ENCODE measurements around the gene FOXM1. TPM values are rescaled to one million over a fixed set of nuclear protein-coding genes. Genes with fewer than 3 reads are reported as not detected.
"Not testable (repeated sequence)": the region's sequence is repeated elsewhere in the genome, so short reads cannot be mapped to it uniquely, and the experiment has no call there.

Gene FOXM1
- polyA plus RNA-seq, 3 donors: 31.6 to 40.9 (median 37.4) TPM

- DNase-seq: peak; percentile 28
These were observed 9.9 kb upstream of the FOXM1 start for GRCh38 chr12:2886768-2887450.

- DNase-seq: no peak
These were observed 7.8 kb upstream of the FOXM1 start for GRCh38 chr12:2884810-2885209.

GRCh38 chr12:2879853-2880252, 2.9 kb upstream of the FOXM1 start:
- no peak for DNase-seq

- no peak for DNase-seq
These were observed 1.2 kb upstream of the FOXM1 start for GRCh38 chr12:2877953-2878732.

- DNase-seq: no peak
These were observed 435 bp downstream of the FOXM1 start for GRCh38 chr12:2876431-2877046.

GRCh38 chr12:2868986-2869632, 7.9 kb downstream of the FOXM1 start:
- DNase-seq: not testable (repeated sequence)

- DNase-seq: no peak
These were observed 12.8 kb downstream of the FOXM1 start for GRCh38 chr12:2864198-2864597.

- not testable (repeated sequence) for DNase-seq
These were observed 13.6 kb downstream of the FOXM1 start for GRCh38 chr12:2863402-2863801.

GRCh38 chr12:2862876-2863275, 14.1 kb downstream of the FOXM1 start:
- no peak for DNase-seq

- DNase-seq: no peak
These were observed 16.8 kb downstream of the FOXM1 start for GRCh38 chr12:2860170-2860569.

GRCh38 chr12:2858944-2859421, 18.0 kb downstream of the FOXM1 start:
- DNase-seq: no peak

- no peak for DNase-seq
These were observed 18.6 kb downstream of the FOXM1 start for GRCh38 chr12:2858334-2858733.

- DNase-seq: no peak
These were observed 19.4 kb downstream of the FOXM1 start for GRCh38 chr12:2857576-2857975.

- DNase-seq: no peak
These were observed 19.9 kb downstream of the FOXM1 start, which contains the start of gene TEX52 for GRCh38 chr12:2857021-2857431. Gene TEX52 (minus strand): TSS chr12:2857039. CDS start chr12:2857026, 13 bp downstream.

- no peak for DNase-seq
These were observed 20.9 kb downstream of the FOXM1 start for GRCh38 chr12:2856051-2856450.

- no peak for DNase-seq
These were observed 21.4 kb downstream of the FOXM1 start for GRCh38 chr12:2855546-2855945.

- DNase-seq: no peak
These were observed 22.1 kb downstream of the FOXM1 start for GRCh38 chr12:2854669-2855453.

- peak; percentile 78 for DNase-seq
These were observed 23.3 kb downstream of the FOXM1 start for GRCh38 chr12:2853626-2854025.

GRCh38 chr12:2851931-2852330, 25.0 kb downstream of the FOXM1 start:
- DNase-seq: no peak

- no peak for DNase-seq
These were observed 31.7 kb downstream of the FOXM1 start for GRCh38 chr12:2845280-2845679.

GRCh38 chr12:2844786-2845185, 32.2 kb downstream of the FOXM1 start:
- DNase-seq: no peak

Measured in renal pelvis (tissue), 4 donors.